ENCODE measurements around the gene EMC6. TPM values are rescaled to one million over a fixed set of nuclear protein-coding genes. Genes with fewer than 3 reads are reported as not detected.

EMC6 gene
- polyA plus RNA-seq, 1 of the 3 experiments (the other 2 are of a cell fraction): 56.6 TPM

- Histone ChIP-seq H3K36me3 (replicated peaks in 1 of 2; ENCODE audit: control insufficient read depth in 1 of 2, insufficient read depth in 2 of 2, low read length in 1 of 2) (no peaks in the 10 kb centered on the region), H3K4me1 (ENCODE audit: control insufficient read depth in 1 of 2, insufficient read depth in 2 of 2, low read depth in 1 of 2, low read length in 1 of 2) (peaks cover 0 to 13% of the 10 kb centered on the region in 2 experiments; a peak in 1 of 4 replicates), H3K9me3 (no peaks in the 10 kb centered on the region), H3K27ac (ENCODE audit: low read depth in 2 of 2, low read length in 1 of 2) (no peak overlapping the region), H3F3A (replicated peaks; ENCODE audit: insufficient read depth) (no peaks in the 10 kb centered on the region), H2AFZ (ENCODE audit: low read depth) (no peak overlapping the region), H4K20me1 (ENCODE audit: insufficient read depth) (no peaks in the 10 kb centered on the region), H3K4me3 (ENCODE audit: low read depth in 2 of 2, low read length in 1 of 2) (no peak overlapping the region), H3K9me2 (no peaks in the 10 kb centered on the region), H3K4me2 (no peak overlapping the region), H3K27me3 (ENCODE audit: insufficient read depth) (no peaks in the 10 kb centered on the region), H3K79me2 (ENCODE audit: insufficient read depth) (no peaks in the 10 kb centered on the region), H3K9ac (no peak overlapping the region)
- 46% methylated on average over 7 of the region's 12 CpGs for WGBS (ENCODE audit: low lambda C conversion rate)
- no peak for TF ChIP-seq EP300 (IDR thresholded peaks at IDR 0.05; ENCODE audit: borderline replicate concordance in 1 of 2, low read depth in 1 of 2, low read length in 1 of 2)
- TF ChIP-seq ELF1 (IDR thresholded peaks at IDR 0.05): no peak
- TF ChIP-seq RFX5 (IDR thresholded peaks at IDR 0.05; ENCODE audit: low read length): no peak
- no peak for TF ChIP-seq RAD21 (IDR thresholded peaks at IDR 0.05; ENCODE audit: low read length)
- no peak for TF ChIP-seq MXI1 (IDR thresholded peaks at IDR 0.05; ENCODE audit: low read depth, low read length)
- no peak for TF ChIP-seq EZH2phosphoT487 (IDR thresholded peaks at IDR 0.05; ENCODE audit: borderline replicate concordance, low read depth)
- no peak for TF ChIP-seq RXRA (IDR thresholded peaks at IDR 0.05; ENCODE audit: borderline replicate concordance, low read depth)
- TF ChIP-seq POLR2AphosphoS5 (IDR thresholded peaks at IDR 0.05; ENCODE audit: low read depth, low read length): no peak
- no peak for TF ChIP-seq FOSL2 (IDR thresholded peaks at IDR 0.05; ENCODE audit: borderline replicate concordance, low read depth)
- no peak for TF ChIP-seq ZBTB33 (IDR thresholded peaks at IDR 0.05; ENCODE audit: borderline replicate concordance, low read depth)
- TF ChIP-seq SIN3A (IDR thresholded peaks at IDR 0.05; ENCODE audit: borderline replicate concordance, low read depth, low read length): no peak
- no peak for TF ChIP-seq TEAD4 (IDR thresholded peaks at IDR 0.05; ENCODE audit: borderline replicate concordance, insufficient read depth)
- TF ChIP-seq REST (IDR thresholded peaks at IDR 0.05; ENCODE audit: low read depth, low read length): no peak
- no peak for TF ChIP-seq MAX (IDR thresholded peaks at IDR 0.05; ENCODE audit: low read depth)
- no peak for TF ChIP-seq CHD2 (IDR thresholded peaks at IDR 0.05; ENCODE audit: low read length, partially characterized antibody)
- no peak for TF ChIP-seq MEF2A (IDR thresholded peaks at IDR 0.05; ENCODE audit: borderline replicate concordance, low read depth)
- no peak for TF ChIP-seq USF1 (IDR thresholded peaks at IDR 0.05; ENCODE audit: borderline replicate concordance, low read depth)
- POLR2A ChIA-PET: no interaction called here
- DNase-seq: no peak
- CTCF ChIA-PET: interaction anchor here (0.6 kb wide), 1 partner anchor 27 kb away, joined by 4 read pairs; the partner anchor contains the start of gene HASPIN
These were observed 28.5 kb downstream of the EMC6 start for GRCh38 chr17:3697103-3697476.

All from SK-N-SH (cell line).